Astrocyte of the spinal cord (primary cell): Measurements from ENCODE around the gene SMAD2.

Experiments used
- DNase-seq: peaks from one replicate; pipeline ENCODE4 v3.0.0; 2011; ENCODE audit warnings: low read depth, low spot score
- H3K4me3 ChIP-seq: 2 replicates; pipeline ENCODE4 v1.5.1; 2011; ENCODE audit warnings: low read depth, mild to moderate bottlenecking, low read length, moderate library complexity
- in situ Hi-C: cut with HindIII; loops from 2 replicates; pipeline ENCODE4 v1.10.0; 2017; ENCODE audit warnings: low sequenced_read_pairs
- TF ChIP-seq, protein P1 (sequence below): IDR thresholded peaks from 2 replicates; pipeline ENCODE4 v1.5.1; 2012; ENCODE audit warnings: low read depth, mild to moderate bottlenecking, low read length, inconsistent platforms

SMAD2 gene

GRCh38 chr18:47815486-47816270, 114.8 kb downstream of the SMAD2 start:
- in situ Hi-C loops: no loop called here
- no peak overlapping the region for H3K4me3 ChIP-seq
- no peak for DNase-seq
- TF ChIP-seq, protein P1, sequence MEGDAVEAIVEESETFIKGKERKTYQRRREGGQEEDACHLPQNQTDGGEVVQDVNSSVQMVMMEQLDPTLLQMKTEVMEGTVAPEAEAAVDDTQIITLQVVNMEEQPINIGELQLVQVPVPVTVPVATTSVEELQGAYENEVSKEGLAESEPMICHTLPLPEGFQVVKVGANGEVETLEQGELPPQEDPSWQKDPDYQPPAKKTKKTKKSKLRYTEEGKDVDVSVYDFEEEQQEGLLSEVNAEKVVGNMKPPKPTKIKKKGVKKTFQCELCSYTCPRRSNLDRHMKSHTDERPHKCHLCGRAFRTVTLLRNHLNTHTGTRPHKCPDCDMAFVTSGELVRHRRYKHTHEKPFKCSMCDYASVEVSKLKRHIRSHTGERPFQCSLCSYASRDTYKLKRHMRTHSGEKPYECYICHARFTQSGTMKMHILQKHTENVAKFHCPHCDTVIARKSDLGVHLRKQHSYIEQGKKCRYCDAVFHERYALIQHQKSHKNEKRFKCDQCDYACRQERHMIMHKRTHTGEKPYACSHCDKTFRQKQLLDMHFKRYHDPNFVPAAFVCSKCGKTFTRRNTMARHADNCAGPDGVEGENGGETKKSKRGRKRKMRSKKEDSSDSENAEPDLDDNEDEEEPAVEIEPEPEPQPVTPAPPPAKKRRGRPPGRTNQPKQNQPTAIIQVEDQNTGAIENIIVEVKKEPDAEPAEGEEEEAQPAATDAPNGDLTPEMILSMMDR: no peak

GRCh38 chr18:47809420-47809819, 121.0 kb downstream of the SMAD2 start:
- in situ Hi-C loops: no loop called here
- no peak for DNase-seq
- H3K4me3 ChIP-seq: no peak overlapping the region
- TF ChIP-seq, protein P1: no peak

DNA sequence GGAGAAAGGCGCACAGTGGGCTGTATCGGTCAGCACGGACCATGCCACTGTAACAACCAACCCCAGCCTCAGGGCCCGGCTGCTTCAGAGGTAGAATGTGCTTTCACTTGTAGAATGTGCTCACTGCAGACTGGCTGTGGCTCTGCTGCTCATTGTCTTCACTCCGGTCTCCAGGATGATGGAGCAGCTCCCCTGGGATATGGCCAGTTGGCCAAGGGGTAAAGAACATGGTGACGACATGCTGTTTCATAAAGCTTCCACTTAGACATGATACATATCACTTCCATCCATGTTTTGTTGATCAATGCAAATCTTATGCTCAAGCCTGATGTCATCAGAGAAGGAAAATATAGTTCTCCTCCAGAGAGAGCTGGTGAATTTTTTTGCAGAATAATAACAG, 127.7 kb downstream of the SMAD2 start:
- in situ Hi-C loops: no loop called here
- H3K4me3 ChIP-seq: no peak overlapping the region
- TF ChIP-seq, protein P1: no peak
- no peak for DNase-seq

- TF ChIP-seq, protein P1: no peak
- in situ Hi-C loops: no loop called here
Measured at GRCh38 chr18:47801817-47802216, 128.6 kb downstream of the SMAD2 start.

GRCh38 chr18:47800756-47801155, 129.7 kb downstream of the SMAD2 start:
- H3K4me3 ChIP-seq: no peak overlapping the region
- TF ChIP-seq, protein P1: no peak
- in situ Hi-C loops: no loop called here
- no peak for DNase-seq

More at GRCh38 chr18:47801817-47802216, 128.6 kb downstream of the SMAD2 start:
- no peak overlapping the region for H3K4me3 ChIP-seq
- no peak for DNase-seq

- in situ Hi-C loops: no loop called here
Measured at GRCh38 chr18:47800248-47800647, 130.2 kb downstream of the SMAD2 start.

More at GRCh38 chr18:47800248-47800647, 130.2 kb downstream of the SMAD2 start:
- no peak overlapping the region for H3K4me3 ChIP-seq
- no peak for DNase-seq
- TF ChIP-seq, protein P1: no peak
